NCI-H128 (cell line): Measurements from ENCODE around the gene PLB1.
"Not testable (repeated sequence)": the region's sequence is repeated elsewhere in the genome, so short reads cannot be mapped to it uniquely, and the experiment has no call there.

ENCODE experiments used
- DNase-seq: peaks from one replicate; lab custom pipeline; 2025; ENCODE audit not compliant: unreplicated experiment; lab: John Stamatoyannopoulos, UW

Gene PLB1

DNA sequence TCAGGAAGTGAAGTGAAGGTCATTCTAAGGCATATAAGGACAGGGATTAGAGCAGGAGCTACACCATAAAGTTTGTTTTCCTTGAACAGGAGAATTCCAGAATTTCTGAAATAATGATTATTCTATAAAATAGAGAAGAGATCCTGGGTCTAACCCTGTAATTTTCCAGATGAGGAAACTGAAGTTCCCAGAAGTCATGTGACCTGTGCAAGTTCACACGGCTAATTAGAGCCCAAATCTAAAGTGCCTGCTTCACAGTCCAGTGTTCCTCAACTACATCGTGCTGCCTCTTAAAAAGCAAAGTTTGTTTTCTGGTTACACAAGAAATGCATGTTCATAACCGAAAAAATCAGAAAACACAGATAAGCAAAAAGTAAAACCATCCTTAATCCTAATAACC is 34.9 kb downstream of the PLB1 start:
- no peak for DNase-seq

DNA sequence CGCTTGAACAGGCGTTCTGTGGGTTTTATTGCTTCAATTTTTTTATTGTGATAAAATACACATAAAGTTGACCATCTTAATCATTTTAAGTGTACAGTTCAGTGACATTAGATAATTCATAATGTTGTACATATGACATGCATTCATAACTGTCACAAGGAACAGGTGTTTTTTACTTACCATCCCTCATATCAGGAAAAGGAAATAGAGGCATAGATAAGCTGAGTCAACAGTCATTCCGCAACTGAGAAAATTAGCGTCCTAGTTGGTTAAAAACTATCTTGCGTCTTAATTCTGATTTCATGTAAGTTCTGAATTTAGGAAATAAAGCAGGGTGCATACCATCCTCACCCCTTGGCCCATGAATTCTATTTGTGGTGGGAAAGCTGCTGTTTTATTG is 36.5 kb downstream of the PLB1 start:
- DNase-seq = no peak

DNA sequence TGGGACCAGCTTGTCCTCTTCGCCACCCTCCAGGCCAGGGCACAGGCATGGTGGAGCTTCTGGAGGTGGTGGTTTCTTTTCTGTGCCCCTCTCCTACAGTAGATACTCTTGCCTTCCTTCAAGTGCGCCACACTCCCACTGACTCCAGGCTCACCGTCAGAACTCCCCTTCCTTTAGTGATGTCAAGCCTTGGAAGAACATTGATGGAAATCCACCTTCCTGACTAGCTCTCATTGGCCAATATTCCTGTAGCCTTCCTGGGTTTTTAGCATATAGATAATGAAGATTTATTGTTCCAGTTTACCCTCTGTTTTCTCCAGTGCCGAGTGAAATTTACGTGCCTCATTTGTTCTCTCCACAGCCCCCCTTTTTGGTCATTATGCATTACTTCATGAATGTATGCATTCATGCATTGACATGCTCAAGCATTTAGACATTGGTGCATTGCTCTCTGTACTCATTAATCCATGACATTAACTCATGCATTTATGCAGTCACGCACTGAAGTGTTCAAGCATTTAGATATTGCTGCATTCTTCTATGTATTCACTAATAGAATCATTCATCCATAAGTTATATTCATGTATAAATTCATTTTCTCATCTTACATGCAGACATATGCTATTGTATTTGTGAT is 37.3 kb downstream of the PLB1 start:
- no peak for DNase-seq

GRCh38 chr2:28534817-28535216 is 39.0 kb downstream of the PLB1 start:
- DNase-seq = no peak

- no peak for DNase-seq
Observed at GRCh38 chr2:28538134-28538533, 42.3 kb downstream of the PLB1 start.

DNA sequence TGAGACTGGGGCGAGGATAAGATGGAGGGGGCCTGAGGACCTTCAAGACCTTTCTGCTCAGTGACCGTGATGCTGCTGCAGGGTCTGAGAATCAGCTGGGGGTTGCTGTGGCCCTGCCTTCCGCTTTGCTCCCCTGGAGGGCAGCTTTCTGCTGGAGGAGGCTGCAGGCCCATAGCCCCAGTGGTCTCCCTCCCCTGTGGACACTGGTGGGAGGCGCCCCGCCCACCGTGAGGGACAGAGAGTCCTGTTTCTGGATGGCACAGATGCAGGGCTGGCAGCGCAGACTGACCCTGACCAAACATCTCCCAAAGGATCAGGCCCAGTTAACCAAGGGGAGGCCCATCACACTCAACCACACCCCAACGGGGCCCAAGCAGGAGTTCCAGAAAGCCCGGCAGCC is 42.8 kb downstream of the PLB1 start:
- DNase-seq = no peak

- DNase-seq = no peak
Observed at GRCh38 chr2:28539118-28539541, 43.3 kb downstream of the PLB1 start.

GRCh38 chr2:28543316-28544035 is 47.6 kb downstream of the PLB1 start:
- no peak for DNase-seq

DNA sequence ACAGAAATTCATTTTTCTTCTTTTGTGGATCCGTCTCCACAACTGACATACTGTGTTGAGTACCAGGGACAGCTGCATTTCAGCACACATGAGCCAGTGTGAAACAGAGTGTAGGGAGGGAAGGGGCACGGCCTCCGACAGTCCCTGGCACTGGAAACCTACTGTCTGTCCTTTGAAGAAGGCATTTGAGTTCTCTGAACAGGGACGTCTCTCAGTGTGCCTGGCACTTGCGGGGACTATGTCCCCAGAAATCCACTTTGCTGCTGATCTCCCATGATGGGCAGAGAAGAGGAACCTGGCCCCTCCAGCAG is 48.1 kb downstream of the PLB1 start:
- DNase-seq = no peak

- DNase-seq = no peak
Observed at GRCh38 chr2:28544405-28544921, 48.6 kb downstream of the PLB1 start.

DNA sequence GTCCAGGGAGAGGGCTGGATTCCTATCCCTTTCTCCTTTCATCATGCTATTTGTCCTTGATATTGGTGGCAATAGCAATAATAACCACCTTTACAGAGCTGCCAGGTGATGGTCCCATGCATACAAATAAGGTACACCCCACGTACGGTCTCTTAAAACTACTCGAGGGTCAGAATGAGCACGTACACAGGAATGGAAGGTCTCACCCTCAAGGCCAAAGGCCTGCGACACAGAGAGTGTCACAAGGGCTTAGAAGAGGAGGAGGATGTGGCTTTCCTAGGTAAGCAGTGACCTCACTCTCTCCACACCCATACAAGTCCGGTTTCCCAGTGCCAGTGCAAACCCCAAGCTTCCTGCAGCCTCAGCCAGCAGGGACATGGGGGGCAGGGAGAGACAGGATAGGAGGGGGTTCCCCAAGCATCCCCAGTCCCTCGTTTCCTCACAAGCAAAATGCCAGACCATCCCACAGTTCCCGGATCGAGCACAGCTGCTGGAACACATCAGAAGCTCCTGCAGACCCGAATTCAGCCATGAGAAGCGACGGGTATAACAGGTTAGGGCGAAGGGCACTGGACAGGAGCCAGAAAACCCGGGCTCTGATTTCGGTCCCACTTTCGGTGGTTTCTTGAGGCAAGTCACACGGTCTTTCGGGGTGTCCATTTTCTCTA is 49.2 kb downstream of the PLB1 start:
- no peak for DNase-seq

DNA sequence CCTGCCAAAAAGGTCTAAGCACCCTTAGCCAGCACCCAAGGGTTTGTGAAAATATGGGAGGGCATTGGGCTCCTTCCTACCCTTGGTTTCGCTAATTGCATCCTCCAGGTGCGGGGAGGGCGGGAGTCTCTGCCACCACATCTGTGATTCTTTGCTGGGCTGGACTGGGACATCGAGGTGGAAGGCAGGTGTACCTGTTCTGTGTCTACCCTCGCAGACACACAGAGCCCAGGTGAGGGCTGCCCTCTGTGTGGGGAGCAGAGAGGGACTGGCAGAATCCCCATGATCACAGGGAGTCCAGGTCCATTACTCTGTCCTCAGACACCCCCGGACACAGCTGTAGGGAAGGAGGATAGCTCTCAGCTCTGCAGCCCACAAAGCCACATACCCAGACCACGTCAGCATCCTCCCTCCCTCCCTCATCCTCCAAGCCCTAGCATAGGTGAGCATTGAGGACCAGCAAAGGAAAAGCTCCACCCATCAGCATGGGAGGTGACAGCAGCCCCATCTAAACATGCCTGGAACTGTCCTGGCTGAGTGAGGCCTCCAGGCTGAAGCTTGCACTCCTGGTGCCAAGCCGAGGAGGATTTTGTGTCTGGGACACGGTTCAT is 49.8 kb downstream of the PLB1 start:
- DNase-seq = no peak

- no peak for DNase-seq
Observed at GRCh38 chr2:28546242-28546641, 50.4 kb downstream of the PLB1 start.

GRCh38 chr2:28547223-28547860 is 51.5 kb downstream of the PLB1 start:
- no peak for DNase-seq

DNA sequence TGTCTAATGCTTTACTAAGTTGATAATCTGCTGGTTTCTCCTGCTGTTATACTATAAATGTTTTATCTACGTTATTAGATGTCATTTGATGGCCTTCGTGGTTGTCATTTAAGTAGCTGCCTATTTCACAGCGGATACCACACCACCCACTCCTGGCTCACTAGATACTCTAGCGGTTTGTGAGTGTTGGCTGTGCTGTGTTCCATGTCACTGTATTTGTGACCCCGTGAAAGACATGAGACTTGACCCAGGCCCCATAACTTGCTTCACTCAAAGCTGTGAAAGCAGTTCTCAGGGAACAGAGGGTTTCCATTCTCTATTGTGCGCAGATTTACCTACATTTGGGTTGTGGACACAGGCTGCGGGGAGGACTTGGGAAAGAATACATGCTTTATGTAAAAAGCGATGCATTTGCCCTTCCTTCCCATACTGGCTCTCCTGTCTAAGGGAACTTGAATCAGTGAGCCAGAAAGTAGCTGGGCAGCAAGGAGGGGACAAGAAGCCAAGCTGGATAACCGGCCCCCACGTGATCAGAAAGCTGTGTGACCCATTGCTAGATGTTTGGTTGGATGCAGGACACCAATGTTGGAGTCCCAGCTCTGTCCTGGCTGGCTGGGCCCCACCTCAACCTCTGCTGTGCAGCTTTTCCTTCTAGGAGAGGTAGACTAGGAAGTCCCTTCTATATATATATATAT is 52.2 kb downstream of the PLB1 start:
- DNase-seq = no peak

- DNase-seq = not testable (repeated sequence)
Observed at GRCh38 chr2:28550345-28550744, 54.5 kb downstream of the PLB1 start.

DNA sequence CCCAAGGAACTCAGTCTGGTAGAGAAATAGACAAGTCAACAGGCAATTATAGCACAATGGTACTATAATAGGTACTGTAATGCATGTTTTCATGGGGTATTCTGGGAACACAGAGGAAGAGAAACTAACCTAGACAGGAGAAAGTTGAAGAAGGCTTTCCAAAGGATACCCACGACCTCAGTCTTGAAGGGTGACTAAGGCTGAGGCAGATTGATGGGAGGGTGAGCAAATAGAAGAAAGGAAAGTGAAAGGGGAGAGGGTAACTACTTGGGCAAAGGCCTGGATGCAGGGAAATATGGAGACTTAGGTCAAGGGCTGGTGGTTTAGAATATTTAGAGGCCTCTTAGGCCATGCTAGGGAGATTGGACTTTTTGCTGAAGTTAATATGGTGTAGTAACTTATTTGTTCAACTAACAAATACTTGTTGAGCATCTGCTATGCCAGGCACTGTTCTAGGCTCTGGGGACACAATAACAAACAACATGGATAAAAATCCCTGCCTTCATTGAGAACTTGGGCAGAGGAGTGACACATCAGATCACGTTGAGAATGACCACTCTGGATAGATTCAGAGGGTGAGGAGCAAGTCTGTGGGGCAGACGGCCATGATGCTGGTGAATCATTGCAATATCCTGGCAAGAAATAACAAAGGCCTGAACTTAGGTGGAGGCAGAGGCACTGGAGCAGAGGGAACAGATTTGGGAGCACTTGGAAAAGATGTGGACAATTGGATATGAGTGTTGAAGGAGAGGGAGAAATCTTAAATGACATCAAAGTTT is 56.4 kb downstream of the PLB1 start:
- DNase-seq = no peak

GRCh38 chr2:28556303-28556702 is 60.4 kb downstream of the PLB1 start:
- no peak for DNase-seq

- DNase-seq = no peak
Observed at GRCh38 chr2:28557389-28558131, 61.7 kb downstream of the PLB1 start.
